ENCODE results near the gene FAM162A.
"Not testable (repeated sequence)": the region's sequence is repeated elsewhere in the genome, so short reads cannot be mapped to it uniquely, and the experiment has no call there.

The FAM162A gene

GRCh38 chr3:122415762-122416654 is 32.0 kb downstream of the FAM162A start, which contains the start of gene WDR5B:
Gene WDR5B (minus strand): TSS chr3:122416062. CDS start chr3:122415528, 534 bp downstream.
- peaks cover 27 to 47% of the 10 kb centered on the region in 2 donors for H3K4me1 Mint-ChIP-seq
- no peaks in the 10 kb centered on the region for H3K9me3 Mint-ChIP-seq
- H3K27ac Mint-ChIP-seq = peak within 1 kb of the TSS; percentile 99
- peaks cover 23 to 49% of the 10 kb centered on the region in 2 donors for H3K36me3 Mint-ChIP-seq
- peak within 1 kb of the TSS; percentile 93 to 97 for H3K4me3 Mint-ChIP-seq
- DNase-seq = peak; percentile 97
- peak; percentile 91 to 94 for ATAC-seq (replicated peaks)
- H3K27me3 Mint-ChIP-seq = no peaks in the 10 kb centered on the region

DNA sequence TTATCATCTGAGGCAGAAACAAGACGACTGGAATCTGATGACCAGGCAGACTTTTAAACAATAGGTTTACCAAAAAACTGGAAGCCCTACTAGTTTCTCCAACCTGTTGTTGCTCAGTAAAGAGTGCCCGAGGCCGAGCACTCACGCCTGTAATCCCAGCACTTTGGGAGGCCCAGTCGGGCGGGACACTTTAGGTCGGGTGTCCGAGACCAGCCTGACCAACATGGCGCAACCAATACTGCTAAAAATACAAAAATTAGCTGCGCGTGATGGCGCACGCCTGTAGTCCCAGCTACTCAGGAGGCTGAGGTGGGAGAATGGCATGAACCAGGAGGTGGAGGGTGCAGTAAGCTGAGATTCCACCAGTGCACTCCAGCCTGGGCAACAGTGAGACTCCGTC is 33.0 kb downstream of the FAM162A start:
- H3K4me3 Mint-ChIP-seq = peak overlapping the region; percentile 93 to 97
- H3K36me3 Mint-ChIP-seq = peaks cover 23 to 45% of the 10 kb centered on the region in 2 donors
- no peaks in the 10 kb centered on the region for H3K27me3 Mint-ChIP-seq
- ATAC-seq (replicated peaks) (no peak), DNase-seq (no peak)
- H3K27ac Mint-ChIP-seq = peak overlapping the region; percentile 99
- H3K9me3 Mint-ChIP-seq = no peaks in the 10 kb centered on the region
- H3K4me1 Mint-ChIP-seq = peaks cover 25 to 45% of the 10 kb centered on the region in 2 donors

DNA sequence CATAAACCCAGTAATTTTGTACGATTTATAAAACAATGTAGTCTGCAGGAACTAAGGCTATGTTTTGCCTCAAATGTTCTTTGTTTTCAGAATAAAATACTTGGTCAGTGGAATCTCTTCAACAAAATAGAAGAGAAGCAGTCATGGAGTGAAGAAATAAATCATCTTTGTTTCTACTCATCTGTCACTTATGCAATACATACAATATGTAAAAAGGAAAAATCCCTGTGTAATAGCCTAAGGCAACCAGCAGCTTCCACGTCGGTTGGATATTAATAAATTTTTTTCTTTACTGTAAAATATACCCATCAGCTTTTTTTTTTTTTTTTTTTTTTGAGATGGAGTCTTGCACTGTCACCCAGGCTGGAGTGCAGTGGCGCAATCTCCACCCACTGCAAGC is 37.1 kb downstream of the FAM162A start:
- Mint-ChIP-seq H3K9me3 (no peaks in the 10 kb centered on the region), H3K27me3 (no peaks in the 10 kb centered on the region), H3K4me3 (no peak overlapping the region), H3K36me3 (peaks cover 9 to 21% of the 10 kb centered on the region in 2 donors), H3K27ac (no peak overlapping the region), H3K4me1 (peaks cover 3 to 10% of the 10 kb centered on the region in 2 donors)
- ATAC-seq (replicated peaks) = no peak
- no peak for DNase-seq

DNA sequence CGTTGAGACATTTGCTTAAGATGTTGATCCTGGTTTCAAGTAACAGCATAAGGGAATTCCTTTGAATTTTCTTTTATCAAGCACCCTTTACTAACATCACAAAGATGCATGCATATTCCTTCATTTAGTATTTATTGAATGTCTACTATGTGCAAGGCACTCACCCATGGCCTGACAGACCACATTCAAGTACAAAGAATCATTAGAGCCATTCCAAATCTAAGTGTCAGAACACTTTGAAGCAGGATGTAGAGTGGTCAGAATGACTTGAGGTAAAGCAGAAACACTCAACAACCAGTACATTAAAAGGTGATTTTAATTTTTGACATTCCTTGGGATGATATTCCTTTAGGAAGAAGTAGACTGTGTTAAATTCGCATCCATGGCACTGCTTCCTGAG is 37.9 kb downstream of the FAM162A start:
- Mint-ChIP-seq H3K4me1 (peaks cover 3 to 4% of the 10 kb centered on the region in 2 donors), H3K36me3 (peaks cover 8 to 28% of the 10 kb centered on the region in 2 donors), H3K4me3 (no peak overlapping the region), H3K27ac (no peak overlapping the region), H3K9me3 (no peaks in the 10 kb centered on the region), H3K27me3 (no peaks in the 10 kb centered on the region)
- no peak for DNase-seq
- no peak for ATAC-seq (replicated peaks)

DNA sequence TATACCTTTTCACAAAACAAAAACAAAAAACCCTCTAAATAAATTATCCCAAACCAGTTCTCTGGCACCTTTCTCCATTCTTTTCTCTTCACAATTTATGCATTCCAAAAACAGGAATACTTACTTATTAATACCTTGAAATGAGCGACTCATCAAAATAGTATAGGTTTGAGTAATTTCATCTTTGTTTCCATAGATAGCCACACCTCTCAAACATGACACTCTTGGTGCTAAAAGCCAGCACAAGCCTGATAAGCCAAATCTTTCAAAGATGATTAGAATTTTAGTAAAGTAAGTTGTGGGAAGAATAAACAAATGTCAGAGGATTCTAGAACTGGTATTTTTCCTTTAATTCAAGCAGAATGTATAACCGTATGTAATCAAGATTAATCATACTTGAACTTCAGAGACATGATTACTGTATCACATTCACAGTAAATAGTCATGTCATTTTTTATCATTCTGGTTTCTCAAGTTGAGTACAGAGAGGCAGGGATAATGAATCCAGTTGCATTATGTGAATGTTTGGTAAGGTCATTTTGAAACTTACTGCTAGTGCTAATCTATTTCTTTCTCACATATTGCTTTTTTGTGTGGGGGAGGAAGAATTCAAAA is 44.0 kb downstream of the FAM162A start:
- H3K27me3 Mint-ChIP-seq = no peaks in the 10 kb centered on the region
- no peak for ATAC-seq (replicated peaks)

GRCh38 chr3:122430371-122430770 is 46.4 kb downstream of the FAM162A start:
- Mint-ChIP-seq H3K27me3 (no peaks in the 10 kb centered on the region), H3K9me3 (peaks cover 0 to 4% of the 10 kb centered on the region in 2 donors), H3K27ac (no peak overlapping the region), H3K4me3 (no peak overlapping the region), H3K36me3 (peaks cover 33 to 76% of the 10 kb centered on the region in 2 donors), H3K4me1 (peaks cover 0 to 8% of the 10 kb centered on the region in 2 donors)
- DNase-seq (no peak), ATAC-seq (replicated peaks) (no peak)

More for the DNA sequence above, 44.0 kb downstream of the FAM162A start:
- no peak for DNase-seq
- Mint-ChIP-seq H3K36me3 (peaks cover 30 to 63% of the 10 kb centered on the region in 2 donors), H3K4me1 (peaks cover 0 to 8% of the 10 kb centered on the region in 2 donors), H3K4me3 (no peak overlapping the region), H3K9me3 (peaks cover 0 to 4% of the 10 kb centered on the region in 2 donors), H3K27ac (peak overlapping the region; percentile 43)

GRCh38 chr3:122435950-122436349 is 52.0 kb downstream of the FAM162A start:
- Mint-ChIP-seq H3K27ac (no peak overlapping the region), H3K4me3 (no peak overlapping the region), H3K27me3 (no peaks in the 10 kb centered on the region), H3K9me3 (peaks cover 3 to 5% of the 10 kb centered on the region in 2 donors), H3K36me3 (peaks cover 44 to 69% of the 10 kb centered on the region in 2 donors), H3K4me1 (peaks cover 0 to 1% of the 10 kb centered on the region in 2 donors)
- no peak for ATAC-seq (replicated peaks)
- no peak for DNase-seq

- Mint-ChIP-seq H3K27me3 (no peaks in the 10 kb centered on the region), H3K4me3 (no peak overlapping the region), H3K36me3 (peaks cover 71 to 87% of the 10 kb centered on the region in 2 donors), H3K4me1 (peaks cover 11 to 13% of the 10 kb centered on the region in 2 donors), H3K27ac (no peak overlapping the region), H3K9me3 (peaks cover 0 to 5% of the 10 kb centered on the region in 2 donors)
- ATAC-seq (replicated peaks) = no peak
- no peak for DNase-seq
Observed at GRCh38 chr3:122443090-122443489, 59.1 kb downstream of the FAM162A start.

GRCh38 chr3:122443762-122444490 is 59.9 kb downstream of the FAM162A start:
- H3K9me3 Mint-ChIP-seq; ATAC-seq (replicated peaks); DNase-seq; H3K27me3 Mint-ChIP-seq; H3K4me3 Mint-ChIP-seq; H3K27ac Mint-ChIP-seq: not testable (repeated sequence)
- peaks cover 13% of the 10 kb centered on the region in 2 donors for H3K4me1 Mint-ChIP-seq
- H3K36me3 Mint-ChIP-seq = peaks cover 72 to 92% of the 10 kb centered on the region in 2 donors

DNA sequence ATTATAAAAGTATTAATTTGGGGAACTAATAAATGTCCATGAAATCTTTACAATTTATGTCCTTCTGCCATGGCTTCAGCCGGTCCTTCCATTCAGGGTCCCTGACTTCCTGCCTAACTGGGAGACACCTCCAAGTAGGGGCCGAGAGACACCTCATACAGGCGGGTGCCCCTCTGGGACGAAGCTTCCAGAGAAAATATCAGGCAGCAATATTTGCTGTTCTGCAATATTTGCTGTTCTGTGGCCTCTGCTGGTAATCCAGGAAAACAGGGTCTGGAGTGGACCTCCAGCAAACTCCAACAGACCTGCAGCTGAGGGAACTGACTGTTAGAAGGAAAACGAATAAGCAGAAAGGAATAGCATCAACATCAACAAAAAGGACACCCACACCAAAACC is 60.5 kb downstream of the FAM162A start:
- not testable (repeated sequence) for ATAC-seq (replicated peaks); H3K27me3 Mint-ChIP-seq; H3K9me3 Mint-ChIP-seq; H3K4me3 Mint-ChIP-seq; DNase-seq
- Mint-ChIP-seq H3K36me3 (peaks cover 75 to 95% of the 10 kb centered on the region in 2 donors), H3K4me1 (peaks cover 13% of the 10 kb centered on the region in 2 donors), H3K27ac (peak overlapping the region; percentile 56)

DNA sequence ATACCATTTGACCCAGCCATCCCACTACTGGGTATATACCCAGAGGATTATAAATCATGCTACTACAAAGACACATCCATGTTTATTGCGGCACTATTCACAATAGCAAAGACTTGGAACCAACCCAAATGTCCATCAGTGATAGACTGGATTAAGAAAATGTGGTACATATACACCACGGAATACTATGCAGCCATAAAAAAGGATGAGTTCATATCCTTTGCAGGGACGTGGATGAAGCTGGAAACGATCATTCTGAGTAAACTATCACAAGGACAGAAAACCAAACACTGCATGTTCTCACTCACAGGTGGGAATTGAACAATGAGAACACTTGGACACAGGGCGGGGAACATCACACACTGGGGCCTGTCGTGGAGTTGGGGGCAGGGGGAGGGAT is 64.2 kb downstream of the FAM162A start:
- DNase-seq; H3K9me3 Mint-ChIP-seq; H3K4me3 Mint-ChIP-seq; ATAC-seq (replicated peaks); H3K27ac Mint-ChIP-seq; H3K4me1 Mint-ChIP-seq; H3K27me3 Mint-ChIP-seq: not testable (repeated sequence)
- H3K36me3 Mint-ChIP-seq = peaks cover 61 to 83% of the 10 kb centered on the region in 2 donors

- ATAC-seq (replicated peaks) (no peak), DNase-seq (no peak)
- no peak overlapping the region for H3K27ac Mint-ChIP-seq
- no peaks in the 10 kb centered on the region for H3K27me3 Mint-ChIP-seq
- H3K36me3 Mint-ChIP-seq = peaks cover 37 to 64% of the 10 kb centered on the region in 2 donors
- H3K4me3 Mint-ChIP-seq = no peak overlapping the region
- H3K9me3 Mint-ChIP-seq = peaks cover 0 to 4% of the 10 kb centered on the region in 2 donors
- peaks cover 5 to 9% of the 10 kb centered on the region in 2 donors for H3K4me1 Mint-ChIP-seq
Observed at GRCh38 chr3:122451371-122451770, 67.4 kb downstream of the FAM162A start.

- DNase-seq = no peak
- Mint-ChIP-seq H3K9me3 (no peaks in the 10 kb centered on the region), H3K36me3 (peaks cover 19 to 50% of the 10 kb centered on the region in 2 donors), H3K4me1 (peaks cover 0 to 4% of the 10 kb centered on the region in 2 donors), H3K27ac (no peak overlapping the region), H3K27me3 (no peaks in the 10 kb centered on the region), H3K4me3 (no peak overlapping the region)
- ATAC-seq (replicated peaks) = no peak
Observed at GRCh38 chr3:122456074-122456473, 72.1 kb downstream of the FAM162A start.

- ATAC-seq (replicated peaks) = no peak
- peak overlapping the region; percentile 72 for H3K27ac Mint-ChIP-seq
- H3K36me3 Mint-ChIP-seq = peaks cover 25 to 50% of the 10 kb centered on the region in 2 donors
- H3K27me3 Mint-ChIP-seq = no peaks in the 10 kb centered on the region
- H3K4me3 Mint-ChIP-seq = no peak overlapping the region
- no peak for DNase-seq
- H3K4me1 Mint-ChIP-seq = peaks cover 2 to 4% of the 10 kb centered on the region in 2 donors
- H3K9me3 Mint-ChIP-seq = no peaks in the 10 kb centered on the region
Observed at GRCh38 chr3:122457706-122458105, 73.7 kb downstream of the FAM162A start.
